GM19099 (cell line): Measurements from ENCODE around the gene C12orf75.

Source experiments
- POLR2A ChIP-seq: IDR thresholded peaks from 3 replicates; pipeline ENCODE4 v1.6.1; 2011; ENCODE audit warnings: low read depth; ENCODE audit not compliant: insufficient read length; ENCODE audit errors: extremely low read depth

Gene C12orf75

DNA sequence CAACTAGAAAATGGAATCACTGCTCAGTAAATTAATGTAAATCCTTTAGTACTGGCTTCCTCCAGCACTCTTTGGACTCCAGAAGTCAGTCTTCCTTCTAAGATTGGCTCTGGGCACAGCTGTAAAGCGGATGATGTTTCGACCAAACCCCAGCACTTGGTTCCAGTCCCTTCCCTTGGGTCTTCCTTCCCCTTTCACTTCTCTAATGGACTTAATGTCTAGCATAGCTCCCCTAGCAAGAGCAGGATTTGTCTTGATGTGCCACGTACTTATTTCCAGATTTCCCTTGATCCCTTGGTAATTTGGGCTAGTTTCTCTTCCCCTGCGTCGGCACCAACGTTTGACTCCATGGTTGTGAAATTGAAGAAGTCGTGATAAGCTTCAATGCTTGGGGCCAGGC, 28.3 kb downstream of the C12orf75 start:
- TF ChIP-seq POLR2A = no peak

DNA sequence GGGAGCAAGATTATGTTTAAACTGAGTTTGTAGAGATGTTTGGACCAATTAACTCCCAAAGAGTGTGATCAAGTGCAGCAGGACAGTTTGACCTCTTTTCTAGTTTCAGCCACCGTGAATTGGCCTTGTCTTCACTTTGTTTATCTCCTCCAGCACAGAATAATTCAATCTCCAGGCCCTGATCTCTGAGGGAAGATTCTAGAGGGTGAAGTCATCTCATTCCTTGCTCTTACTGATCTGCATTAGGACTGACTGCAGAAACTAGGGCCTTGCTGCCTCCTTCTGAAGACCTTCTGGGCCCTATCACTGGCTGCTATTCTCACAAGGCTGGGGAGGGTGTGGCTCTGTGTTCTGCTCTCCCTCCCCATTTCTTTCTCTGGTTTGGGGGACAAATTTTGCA, 29.4 kb downstream of the C12orf75 start:
- TF ChIP-seq POLR2A = no peak

DNA sequence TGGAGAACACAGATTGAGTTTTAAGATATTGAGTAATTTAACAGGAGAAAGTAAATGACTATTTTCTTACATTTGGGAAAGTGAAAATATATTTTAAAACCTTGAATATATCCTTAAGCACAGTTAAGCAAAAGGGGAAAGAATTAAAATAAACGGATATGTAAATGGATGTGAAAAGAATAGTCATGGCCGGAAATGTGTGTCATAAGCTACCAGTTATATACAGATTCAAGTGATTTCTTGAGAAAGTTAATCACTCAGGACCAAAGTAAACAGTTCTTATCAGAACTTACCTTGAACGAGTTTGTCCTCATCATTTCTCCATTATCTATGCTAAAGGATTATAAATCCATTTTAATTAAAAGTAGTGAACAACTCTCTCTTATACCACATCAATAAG, 33.4 kb downstream of the C12orf75 start:
- TF ChIP-seq POLR2A = no peak

DNA sequence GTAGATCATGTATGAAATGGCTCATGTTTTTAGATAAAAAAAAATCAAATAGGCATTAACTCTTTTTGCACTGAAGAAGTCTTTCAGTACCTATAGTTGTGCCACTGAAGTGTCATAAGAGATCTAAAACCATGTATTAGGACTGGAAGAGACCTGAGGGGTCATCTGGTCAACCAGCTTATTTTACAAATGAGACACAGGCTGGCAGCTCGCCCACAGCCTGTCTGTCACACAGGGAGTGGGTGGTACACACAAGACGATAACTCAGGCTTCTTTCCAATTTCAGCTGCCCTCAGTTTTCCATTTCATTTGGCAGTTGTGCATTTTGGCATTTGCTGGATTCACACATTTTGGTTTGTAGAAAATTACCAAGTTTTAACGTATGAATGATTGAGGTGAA, 34.7 kb downstream of the C12orf75 start:
- no peak for TF ChIP-seq POLR2A

DNA sequence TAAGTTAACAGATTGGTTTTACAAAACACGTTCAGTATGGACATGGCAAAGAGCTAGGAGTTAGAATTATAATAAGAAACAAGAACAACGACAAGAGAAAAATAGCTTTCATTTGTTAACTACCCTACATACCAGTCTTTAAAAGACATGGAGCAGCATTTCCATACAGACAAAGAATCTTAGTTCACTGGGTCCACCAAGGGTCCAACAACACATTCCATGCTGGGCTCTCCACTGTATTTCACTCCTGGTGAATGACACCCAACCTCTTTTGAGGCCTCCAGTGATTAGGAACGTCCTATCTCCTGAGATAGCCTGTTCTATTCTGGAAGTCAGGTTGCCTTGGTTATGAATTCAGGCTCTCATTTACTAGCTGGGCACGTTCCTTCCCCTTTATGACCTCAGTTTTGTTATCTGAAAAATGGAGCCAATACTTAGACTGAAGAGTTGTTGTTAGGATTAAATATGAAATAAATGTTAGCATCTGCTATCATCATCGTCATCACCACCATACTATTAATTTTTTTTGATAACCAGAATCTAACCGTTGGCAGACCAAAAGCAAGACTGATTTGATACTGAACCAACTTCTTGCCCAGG, 37.7 kb downstream of the C12orf75 start:
- TF ChIP-seq POLR2A = no peak

DNA sequence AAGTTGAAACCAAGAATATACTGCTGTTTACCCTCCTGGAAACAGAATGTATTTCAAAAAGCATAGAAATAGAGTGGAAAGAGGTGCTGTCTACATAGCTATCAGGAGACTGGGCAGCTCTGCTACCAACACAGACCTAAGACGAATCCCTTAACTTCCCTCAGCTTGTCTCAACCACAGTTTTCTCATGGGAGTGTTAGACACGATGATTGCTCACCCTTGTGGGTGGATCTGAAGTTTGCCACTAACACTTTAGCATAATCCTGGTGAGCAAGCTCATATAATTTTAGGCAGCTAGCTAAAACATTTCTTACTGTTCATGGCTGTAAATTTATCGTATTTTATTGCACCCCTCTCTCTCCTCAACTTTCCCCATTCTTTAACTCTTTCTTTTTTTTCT, 38.5 kb downstream of the C12orf75 start:
- TF ChIP-seq POLR2A = no peak

DNA sequence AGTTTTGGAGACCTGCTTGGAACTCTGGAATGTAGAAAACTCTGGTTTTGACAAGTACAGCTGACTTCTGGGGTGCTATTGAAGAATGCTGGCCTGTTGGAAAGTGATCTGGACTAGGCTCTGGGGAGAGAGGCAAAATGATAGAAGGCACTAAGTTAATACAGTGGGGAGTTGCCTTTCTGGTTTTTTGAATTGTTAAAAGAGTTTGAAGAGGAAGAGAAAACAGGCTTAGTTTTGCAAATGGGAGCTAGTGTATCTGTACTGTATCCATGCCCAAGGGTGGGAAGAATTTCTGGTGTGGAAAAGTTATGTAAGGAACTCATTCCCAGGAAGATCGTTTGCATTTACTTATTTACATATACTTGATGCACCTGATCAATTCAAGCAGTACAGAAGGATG, 43.8 kb downstream of the C12orf75 start:
- TF ChIP-seq POLR2A = no peak

DNA sequence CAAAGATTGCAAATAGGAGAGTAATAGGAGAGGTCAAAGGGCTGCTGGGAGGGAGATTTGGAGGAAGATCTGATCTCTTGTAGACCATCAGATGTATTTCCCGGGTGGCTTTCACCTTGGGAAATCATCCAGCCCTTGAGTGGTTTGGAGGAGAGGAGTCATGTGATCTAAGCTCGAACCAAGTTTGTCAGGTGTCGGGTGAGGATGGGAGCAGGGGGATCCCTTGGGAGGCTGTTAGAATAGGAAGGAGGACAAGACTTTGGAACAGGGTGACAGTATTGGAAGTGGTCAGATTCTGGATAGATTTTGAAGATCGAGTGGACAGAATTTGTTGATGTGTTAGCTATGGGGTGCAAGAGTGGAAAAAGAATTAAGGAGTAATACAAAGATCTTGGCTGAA, 46.6 kb downstream of the C12orf75 start:
- no peak for TF ChIP-seq POLR2A

DNA sequence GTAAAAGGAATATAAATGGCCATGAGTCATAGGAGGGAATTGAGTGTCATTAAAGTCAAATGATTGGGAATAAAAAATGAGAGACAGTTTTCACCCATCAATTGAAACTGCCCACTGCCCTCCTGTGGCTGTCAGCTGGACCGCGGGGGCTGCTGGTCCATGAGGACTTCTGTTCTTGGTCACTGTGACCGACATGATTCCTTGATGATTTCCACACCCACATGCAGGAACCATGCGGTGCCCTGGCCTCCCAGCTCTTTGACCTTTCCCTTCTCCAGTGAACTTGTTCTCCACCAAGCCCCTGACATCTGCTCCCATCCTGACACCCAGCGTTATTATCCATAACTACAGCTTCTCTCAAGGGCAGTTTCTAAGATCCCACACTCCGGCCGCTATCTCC, 48.4 kb downstream of the C12orf75 start:
- TF ChIP-seq POLR2A = no peak

DNA sequence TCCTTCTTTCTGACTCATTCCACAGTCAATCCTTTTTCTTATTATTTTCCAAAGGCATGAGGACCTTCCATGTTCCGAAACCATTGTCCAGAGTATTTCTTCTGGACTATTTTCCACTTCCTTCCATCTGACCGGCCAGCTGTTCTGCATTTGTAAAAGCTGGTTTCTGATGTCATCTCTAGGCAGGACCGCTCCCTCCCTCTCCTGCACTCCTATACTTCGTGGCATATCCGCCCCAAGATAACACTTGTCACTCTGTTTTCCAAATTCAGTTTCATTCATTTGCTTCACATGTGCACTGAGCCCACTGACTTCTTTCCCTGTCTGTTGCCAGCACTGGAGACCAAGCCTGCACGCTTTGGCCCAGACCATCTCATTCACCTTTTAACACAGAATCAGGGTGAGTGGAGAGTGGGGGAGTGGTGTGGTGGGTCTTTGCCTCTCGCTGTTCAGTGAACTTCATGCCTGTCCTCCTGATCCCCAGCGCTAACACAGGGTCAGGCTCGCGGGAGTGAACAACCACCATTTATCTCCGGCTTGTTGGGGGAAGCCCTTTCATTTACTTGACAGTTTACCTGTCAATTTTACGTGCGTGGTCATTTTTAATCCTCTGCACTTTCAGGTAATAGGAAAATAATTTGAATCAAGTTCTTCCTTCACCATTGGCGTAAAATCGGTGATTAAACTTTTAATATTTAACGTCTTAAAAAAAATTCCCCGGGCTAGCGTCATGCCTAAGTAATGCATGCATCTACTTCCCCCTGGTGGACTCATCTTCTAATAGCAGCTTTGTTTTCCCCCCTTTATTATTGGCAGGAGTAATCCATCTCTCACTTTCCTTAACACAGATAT, 52.5 kb downstream of the C12orf75 start:
- TF ChIP-seq POLR2A = no peak

DNA sequence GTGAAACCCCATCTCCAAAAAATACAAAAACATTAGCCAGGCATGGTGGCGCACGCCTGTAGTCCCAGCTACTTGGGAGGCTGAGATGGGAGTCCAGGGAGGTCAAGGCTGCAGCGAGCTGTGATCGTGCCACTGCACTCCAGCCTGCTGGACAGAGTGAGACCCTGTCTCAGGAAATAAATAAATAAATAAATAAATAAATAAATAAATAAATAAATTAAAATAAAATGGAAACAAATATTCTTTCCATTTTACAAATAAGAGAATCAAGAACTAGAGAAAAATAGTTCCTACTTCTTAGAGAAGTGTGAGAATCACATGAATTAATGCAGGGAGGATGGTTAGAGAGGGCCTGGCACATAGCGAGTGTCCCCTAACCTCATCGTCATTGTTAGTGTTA, 53.7 kb downstream of the C12orf75 start:
- TF ChIP-seq POLR2A = no peak

DNA sequence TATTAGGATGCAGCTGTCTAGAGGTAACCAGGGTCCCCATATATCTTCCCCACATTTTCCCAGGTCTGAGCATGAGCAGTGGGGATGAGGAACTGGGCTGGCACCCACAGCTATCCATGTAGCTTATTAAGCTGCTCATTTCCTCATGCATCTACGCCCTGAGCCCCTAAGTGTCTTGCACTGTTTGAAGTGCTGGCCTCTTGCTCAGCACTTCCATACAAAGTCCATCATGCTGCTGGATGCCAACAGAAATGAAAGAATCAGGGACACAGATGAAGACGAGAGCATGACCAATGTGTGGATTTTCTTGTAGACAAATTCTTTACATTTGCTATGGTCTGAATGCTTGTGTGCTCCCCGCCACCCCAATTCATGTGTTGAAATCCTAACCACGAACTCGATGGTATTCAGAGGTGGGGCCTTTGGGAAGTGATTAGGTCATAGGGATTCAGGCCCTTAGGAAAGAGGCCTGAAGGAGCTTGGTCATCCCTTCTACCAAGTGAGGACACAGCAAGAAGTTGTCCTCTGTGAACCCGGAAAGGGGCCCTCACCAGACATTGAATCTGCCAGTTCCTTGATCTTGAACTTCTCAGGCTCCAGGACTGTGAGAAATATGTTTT, 54.5 kb downstream of the C12orf75 start:
- TF ChIP-seq POLR2A = no peak

DNA sequence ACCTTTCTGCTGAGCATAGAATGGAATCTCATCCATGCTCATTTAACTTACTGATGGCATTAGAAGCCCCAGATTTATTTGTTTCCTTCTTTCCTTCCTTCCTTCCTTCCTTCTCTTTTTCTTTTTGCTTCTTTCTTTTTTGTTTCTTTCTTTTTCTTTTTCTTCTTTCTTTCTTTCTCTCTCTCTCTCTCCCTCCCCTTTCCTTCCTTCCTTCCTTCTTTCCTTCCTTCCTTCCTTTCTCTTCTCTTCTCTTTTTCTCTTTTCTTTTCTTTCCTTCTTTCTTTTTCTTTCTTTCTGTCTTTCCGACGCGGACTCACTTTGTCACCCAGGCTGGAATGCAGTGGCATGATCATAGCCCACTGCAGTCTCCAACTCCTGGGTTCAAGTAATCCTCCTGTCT, 55.9 kb downstream of the C12orf75 start:
- TF ChIP-seq POLR2A = no peak

DNA sequence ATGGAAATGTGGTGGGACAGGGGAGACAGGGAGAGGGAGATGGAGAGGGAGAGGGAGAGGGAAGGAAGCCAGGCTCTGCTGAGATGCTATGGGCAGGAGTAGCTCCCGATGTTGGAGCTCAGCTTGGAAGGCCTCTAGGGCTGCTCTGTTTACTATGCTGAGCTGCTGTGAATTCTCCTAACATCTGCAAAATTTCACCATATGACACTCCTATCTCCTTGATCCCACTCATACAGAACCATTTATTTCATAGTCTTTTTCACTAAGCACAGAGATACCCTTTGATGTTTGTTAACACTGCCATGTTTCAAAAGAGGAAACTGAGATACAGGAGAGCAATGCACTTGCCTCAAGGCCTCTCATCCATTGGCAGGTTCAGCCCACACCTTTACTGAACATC, 60.7 kb downstream of the C12orf75 start:
- no peak for TF ChIP-seq POLR2A

DNA sequence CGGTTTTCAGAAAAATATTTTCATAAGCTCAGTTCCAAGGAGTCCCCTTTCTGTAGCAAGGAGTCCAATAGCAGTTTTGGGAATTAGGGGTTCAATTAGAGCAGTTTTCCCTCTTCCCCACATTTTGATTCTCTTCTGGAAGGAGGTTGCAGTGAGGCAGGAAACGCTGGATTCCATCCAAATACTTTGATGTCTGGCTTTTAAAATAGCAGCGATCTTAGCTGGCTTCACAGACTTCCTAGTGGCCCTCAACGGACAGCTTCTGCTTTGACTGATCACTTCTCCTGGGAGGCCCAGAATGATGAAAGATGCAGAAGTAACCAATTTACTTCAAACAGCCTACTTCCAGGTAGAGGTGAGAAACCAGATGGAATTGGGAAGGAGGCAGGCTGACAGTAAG, 63.1 kb downstream of the C12orf75 start:
- no peak for TF ChIP-seq POLR2A

DNA sequence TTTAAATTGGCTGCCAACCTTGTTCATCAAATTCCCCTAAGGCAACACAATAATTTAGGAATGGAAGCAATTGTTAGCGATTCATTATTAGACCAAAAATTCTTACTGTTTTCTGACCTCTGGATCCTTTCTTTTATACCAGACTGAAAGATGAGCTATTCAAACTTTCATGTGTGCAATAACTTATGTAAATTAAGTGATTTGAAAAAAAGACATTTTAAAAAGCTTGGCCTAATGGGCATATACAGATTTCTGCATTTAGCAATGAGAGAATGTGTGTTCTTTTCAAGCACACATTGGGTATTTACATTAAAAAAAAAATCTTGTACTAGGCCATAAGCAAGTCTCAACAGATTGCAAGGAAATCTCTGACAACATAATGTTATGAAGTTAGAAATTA, 65.5 kb downstream of the C12orf75 start:
- TF ChIP-seq POLR2A = no peak
